H1 (cell line): ENCODE data around the gene UBAC1. TPM values are rescaled to one million over a fixed set of nuclear protein-coding genes. Genes with fewer than 3 reads are reported as not detected.

Source experiments
- CTCF ChIA-PET: fragments of 300-600 bp; sonication (Branson Sonifier 250); formaldehyde crosslinking; loops from one replicate; lab custom pipeline; 2021; ENCODE audit not compliant: partially characterized antibody; lab: Charles Lee
- POLR2A ChIA-PET: fragments of 300-600 bp; sonication (Branson Sonifier 250); formaldehyde crosslinking; loops from one replicate; lab custom pipeline; 2021; ENCODE audit warnings: inconsistent platforms; ENCODE audit not compliant: partially characterized antibody; lab: Charles Lee
- DNase-seq, 2 experiments: peaks; one replicate each; pipeline versions ENCODE4 v3.0.0 to v3.0.0-alpha.2; 2010 to 2022; ENCODE audit warnings: low spot score in 2 of 2, low read depth in 1 of 2, mixed read lengths in 1 of 2
- FAIRE-seq: peaks from 2 replicates; lab custom pipeline; 2011; peaks lifted over from hg19 to GRCh38; lab: Jason Lieb, UNC
- H2AFZ ChIP-seq: 2 replicates; pipeline ENCODE4 v1.8.1; 2012; ENCODE audit warnings: low read length, inconsistent platforms
- H2AK5ac ChIP-seq: 2 replicates; pipeline ENCODE4 v1.6.1; 2013; ENCODE audit warnings: low read depth, low read length
- H2BK120ac ChIP-seq: replicated peaks from 2 replicates; pipeline ENCODE3; 2013; ENCODE audit warnings: low read depth, low read length, inconsistent platforms
- H2BK12ac ChIP-seq: 2 replicates; pipeline ENCODE4 v1.6.1; 2013; ENCODE audit warnings: low read depth, low read length
- H2BK15ac ChIP-seq: 2 replicates; pipeline ENCODE4 v1.6.1; 2013; ENCODE audit warnings: low read length
- H2BK20ac ChIP-seq: 2 replicates; pipeline ENCODE4 v1.6.1; 2013; ENCODE audit warnings: low read length
- H2BK5ac ChIP-seq: 2 replicates; pipeline ENCODE4 v1.6.1; 2013; ENCODE audit warnings: low read depth, low read length
- H3K14ac ChIP-seq: 2 replicates; pipeline ENCODE4 v1.6.1; 2013; ENCODE audit warnings: inconsistent platforms; ENCODE audit not compliant: insufficient read length
- H3K18ac ChIP-seq: 2 replicates; pipeline ENCODE4 v1.6.1; 2013; ENCODE audit warnings: low read length; ENCODE audit errors: extremely low read depth
- H3K23ac ChIP-seq: 2 replicates; pipeline ENCODE4 v1.6.1; 2013; ENCODE audit warnings: inconsistent platforms; ENCODE audit not compliant: insufficient read length
- H3K23me2 ChIP-seq: 2 replicates; pipeline ENCODE4 v1.6.1; 2013; ENCODE audit warnings: low read depth, low read length
- H3K27ac ChIP-seq: 2 replicates; pipeline ENCODE4 v1.6.1; 2011; ENCODE audit warnings: low read depth, low read length, inconsistent platforms
- H3K27me3 ChIP-seq, 4 experiments: replicated peaks in 1 of 4; 1 replicate in 1 of 4; 2 replicates in 3 of 4; pipeline versions ENCODE4 v1.6.1 to v1.8.1; 2011 to 2013; ENCODE audit warnings: low read length in 3 of 4, mild to moderate bottlenecking in 3 of 4, inconsistent platforms in 2 of 4, mixed read lengths in 2 of 4, moderate library complexity in 1 of 4; ENCODE audit not compliant: control insufficient read depth in 3 of 4, insufficient read depth in 3 of 4; ENCODE audit errors: extremely low read depth in 1 of 4
- H3K36me3 ChIP-seq, 4 experiments: 2 replicates each; pipeline versions ENCODE4 v1.6.1 to v1.8.1; 2011 to 2013; ENCODE audit warnings: mild to moderate bottlenecking in 4 of 4, low read length in 3 of 4, moderate library complexity in 2 of 4, control low read depth in 1 of 4, inconsistent platforms in 1 of 4; ENCODE audit not compliant: insufficient read depth in 4 of 4, control insufficient read depth in 2 of 4
- H3K4ac ChIP-seq: replicated peaks from 2 replicates; pipeline ENCODE3; 2013; ENCODE audit warnings: low read length, low read depth, mixed read lengths, inconsistent platforms; ENCODE audit not compliant: insufficient read length
- H3K4me1 ChIP-seq, 4 experiments: replicated peaks in 1 of 4; 1 replicate in 1 of 4; 2 replicates in 3 of 4; pipeline versions ENCODE4 v1.6.1 to v1.8.1; 2011 to 2013; ENCODE audit warnings: low read length in 3 of 4, inconsistent platforms in 2 of 4, mixed read lengths in 1 of 4; ENCODE audit not compliant: insufficient read depth in 4 of 4, control insufficient read depth in 3 of 4
- H3K4me2 ChIP-seq, 2 experiments: 2 replicates each; pipeline versions ENCODE4 v1.6.1 to v1.8.1; 2011 to 2013; ENCODE audit warnings: low read depth in 2 of 2, low read length in 2 of 2, control low read depth in 1 of 2, inconsistent platforms in 1 of 2, mild to moderate bottlenecking in 1 of 2; ENCODE audit not compliant: insufficient read depth in 1 of 2
- H3K4me3 ChIP-seq, 4 experiments: fragments of 200-600, 300-600 bp in 1 of 4; sonication (generic), shearing (Covaris generic), sonication (Bioruptor Twin) in 1 of 4; 2 replicates each; pipeline versions ENCODE4 v1.5.1 to v1.8.1; 2011 to 2016; ENCODE audit warnings: low read length in 4 of 4, low read depth in 3 of 4, control low read depth in 2 of 4, inconsistent platforms in 2 of 4, mild to moderate bottlenecking in 2 of 4, mixed read lengths in 1 of 4, moderate library complexity in 1 of 4; ENCODE audit not compliant: insufficient read depth in 2 of 4; ENCODE audit errors: extremely low read depth in 1 of 4
- H3K56ac ChIP-seq: replicated peaks from 2 replicates; pipeline ENCODE3; 2013; ENCODE audit warnings: low read depth, mild to moderate bottlenecking, mixed read lengths, low read length, inconsistent platforms; ENCODE audit not compliant: insufficient read length
- H3K79me1 ChIP-seq: 2 replicates; pipeline ENCODE4 v1.6.1; 2013; ENCODE audit warnings: low read depth, low read length, control low read depth
- H3K79me2 ChIP-seq, 2 experiments: 2 replicates each; pipeline versions ENCODE4 v1.6.1 to v1.8.1; 2012 to 2013; ENCODE audit warnings: low read length in 2 of 2, mild to moderate bottlenecking in 2 of 2, inconsistent platforms in 1 of 2; ENCODE audit not compliant: insufficient read depth in 2 of 2, control insufficient read depth in 1 of 2
- H3K9ac ChIP-seq, 4 experiments: replicated peaks in 1 of 4; 1 replicate in 1 of 4; 2 replicates in 3 of 4; pipeline versions ENCODE4 v1.6.1 to v1.8.1; 2011 to 2013; ENCODE audit warnings: low read depth in 3 of 4, low read length in 3 of 4, control low read depth in 2 of 4, mild to moderate bottlenecking in 2 of 4, moderate library complexity in 2 of 4, inconsistent platforms in 1 of 4; ENCODE audit errors: extremely low read depth in 1 of 4
- H3K9me3 ChIP-seq, 2 experiments: 2 replicates each; pipeline versions ENCODE4 v1.6.1 to v1.8.1; 2012 to 2013; ENCODE audit warnings: mild to moderate bottlenecking in 2 of 2, moderate library complexity in 2 of 2, control low read depth in 1 of 2, inconsistent platforms in 1 of 2, low read depth in 1 of 2, low read length in 1 of 2, mixed read lengths in 1 of 2; ENCODE audit not compliant: insufficient read depth in 2 of 2
- H4K20me1 ChIP-seq, 2 experiments: replicated peaks in 1 of 2; 2 replicates each; pipeline versions ENCODE3 to v1.8.1; 2011 to 2013; ENCODE audit warnings: inconsistent platforms in 2 of 2, low read length in 2 of 2, mild to moderate bottlenecking in 1 of 2; ENCODE audit not compliant: insufficient read depth in 2 of 2, control insufficient read depth in 1 of 2
- H4K5ac ChIP-seq: 2 replicates; pipeline ENCODE4 v1.6.1; 2013; ENCODE audit warnings: low read length, low read depth, mixed read lengths, inconsistent platforms; ENCODE audit not compliant: insufficient read length
- H4K8ac ChIP-seq: 2 replicates; pipeline ENCODE4 v1.8.0; 2013; ENCODE audit warnings: mild to moderate bottlenecking, moderate library complexity, low read length, inconsistent platforms; ENCODE audit not compliant: insufficient read depth; ENCODE audit errors: extremely low read depth
- H4K91ac ChIP-seq: replicated peaks from 2 replicates; pipeline ENCODE3; 2013; ENCODE audit warnings: low read length, mixed read lengths, inconsistent platforms; ENCODE audit not compliant: insufficient read length
- ASH2L ChIP-seq: fragments of 200-600, 300-600 bp; sonication (generic); IDR thresholded peaks from one replicate; pipeline ENCODE4 v1.7.1; 2017; ENCODE audit warnings: low read length
- NANOG ChIP-seq: IDR thresholded peaks from 2 replicates; pipeline ENCODE4 v1.6.1; 2011; ENCODE audit warnings: low read length, low read depth, mild to moderate bottlenecking, inconsistent platforms; ENCODE audit not compliant: insufficient read depth, poor library complexity, severe bottlenecking
- SIX5 ChIP-seq: IDR thresholded peaks from 2 replicates; pipeline ENCODE4 v1.6.1; 2011; ENCODE audit warnings: mild to moderate bottlenecking, low read depth, low read length
- whole genome bisulfite sequencing, 2 experiments: shearing (Covaris generic) in 1 of 2; methylation state at CpG; one replicate each; pipeline versions ENCODE4 v1.1.6 to v1.1.7; 2013 to 2015; ENCODE audit warnings: low lambda C conversion rate in 2 of 2, mixed read lengths in 2 of 2, inconsistent platforms in 1 of 2, low coverage in 1 of 2, missing lambda C conversion rate in 1 of 2; ENCODE audit not compliant: insufficient replicate concordance in 2 of 2, insufficient coverage in 1 of 2, insufficient read length in 1 of 2; ENCODE audit errors: extremely low coverage in 1 of 2, missing lambda C conversion rate in 1 of 2; 5-methylcytosine and 5-hydroxymethylcytosine counted together
- polyA plus RNA-seq, 7 experiments: library from polyadenylated mRNA; depleted of rRNA in 3 of 7; stranded (reverse) in 5 of 7; unstranded in 2 of 7; fragments of >200 nt in 5 of 7; fragments of 200-250 nt in 2 of 7; gene quantifications; 1 replicate in 5 of 7; 2 replicates in 1 of 7; 4 replicates in 1 of 7; pipeline versions ENCODE4 v1.2.1 to v1.2.3, GENCODE V29; 2011 to 2013; ENCODE audit warnings: missing spikeins in 2 of 7, mixed read lengths in 2 of 7
- total RNA-seq: library from RNA; stranded (reverse); fragmentation: NEBNext Ultra II Directional; extraction: Animal tissue kit (Norgen Biotek cat#: 25700); gene quantifications from 2 replicates; pipeline ENCODE4 v1.2.1, GENCODE V29; 2021

UBAC1 gene
- total and polyA plus RNA-seq, 2 of the 8 experiments (the other 6 are each of a cell fraction or from before 2014, with no cell fraction given), result 59.3 to 85.2 TPM

- Histone ChIP-seq H3K79me1 (0 out of 2 replicates have a peak, but pooled peaks cover 2% of the 10 kb centered on the region), H3K23ac (no peak overlapping the region), H2BK15ac (no peak overlapping the region), H3K36me3 (peaks cover 2 to 40% (median 25%) of the 10 kb centered on the region in 4 experiments; a peak in 6 of 8 replicates), H3K4me1 (no peaks in the 10 kb centered on the region), H3K4me2 (no peak overlapping the region), H3K9me3 (peaks cover 3 to 10% of the 10 kb centered on the region in 2 experiments; a peak in 3 of 4 replicates), H3K79me2 (no peaks in the 10 kb centered on the region), H2BK120ac (no peak overlapping the region), H4K20me1 (peaks cover 0 to 5% of the 10 kb centered on the region in 2 experiments), H4K8ac (no peak overlapping the region), H4K5ac (no peak overlapping the region), H3K14ac (no peak overlapping the region), H3K4me3 (no peak overlapping the region), H2AK5ac (no peak overlapping the region), H3K4ac (no peak overlapping the region), H2BK12ac (no peak overlapping the region), H3K27ac (no peak overlapping the region), H3K9ac (no peak overlapping the region), H2AFZ (no peak overlapping the region), H3K56ac (no peak overlapping the region), H3K27me3 (no peaks in the 10 kb centered on the region), H3K23me2 (peaks cover 4% of the 10 kb centered on the region; the same call in 1 of the 2 replicates), H2BK5ac (no peak overlapping the region), H2BK20ac (no peak overlapping the region), H4K91ac (no peak overlapping the region), H3K18ac (no peak overlapping the region)
- POLR2A ChIA-PET, result no interaction called here
- TF ChIP-seq SIX5 (no peak), ASH2L (peak; percentile 97), NANOG (no peak)
- DNase-seq (no peak), FAIRE-seq (no peak)
- CTCF ChIA-PET, result interaction anchor here (0.7 kb wide), 1 partner anchor 22 kb away, joined by 3 read pairs; no protein-coding TSS in a partner anchor
- 93% methylated on average over 33 of the region's 33 CpGs; no CpG with 5 or more reads in 1 of the 2 experiments for WGBS, 2 experiments
Measured at GRCh38 chr9:135939351-135940265, 21.6 kb downstream of the UBAC1 start.
